Chondrocyte (in vitro differentiated cells): Measurements from ENCODE around the gene MLXIP. TPM values are rescaled to one million over a fixed set of nuclear protein-coding genes. Genes with fewer than 3 reads are reported as not detected.

Source experiments
- DNase-seq: peaks from one replicate; pipeline ENCODE4 v3.0.0; 2021; ENCODE audit warnings: mixed read lengths, low spot score
- H3K27ac Mint-ChIP-seq: one replicate; pipeline ENCODE4 v1.8.0; 2021; ENCODE audit warnings: mild to moderate bottlenecking, moderate library complexity, mixed read lengths; ENCODE audit not compliant: unreplicated experiment
- H3K27me3 Mint-ChIP-seq: 2 replicates; pipeline ENCODE4 v1.8.0; 2021; ENCODE audit warnings: low read depth, mixed read lengths
- H3K36me3 Mint-ChIP-seq: 2 replicates; pipeline ENCODE4 v1.8.0; 2021; ENCODE audit warnings: low read depth, mixed read lengths
- H3K4me1 Mint-ChIP-seq: 2 replicates; pipeline ENCODE4 v1.8.0; 2021; ENCODE audit warnings: low read depth, mild to moderate bottlenecking, mixed read lengths
- H3K4me3 Mint-ChIP-seq: one replicate; pipeline ENCODE4 v1.8.0; 2021; ENCODE audit warnings: mild to moderate bottlenecking, moderate library complexity, mixed read lengths; ENCODE audit not compliant: unreplicated experiment
- H3K9me3 Mint-ChIP-seq: 2 replicates; pipeline ENCODE4 v1.8.0; 2021; ENCODE audit warnings: low read depth, mixed read lengths
- CTCF ChIP-seq: fragments of 200-600 bp; sonication (generic); IDR thresholded peaks from 2 replicates; pipeline ENCODE4 v1.5.0; 2021; ENCODE audit warnings: antibody characterized with exemption, mild to moderate bottlenecking, moderate library complexity
- total RNA-seq: library from RNA; stranded (reverse); gene quantifications from 3 replicates; pipeline ENCODE4 v1.2.1, GENCODE V29; 2021

Gene MLXIP
- total RNA-seq, 1 donor from 2014 or later = 61.7 TPM

GRCh38 chr12:122130150-122130549 is 51.6 kb downstream of the MLXIP start:
- Mint-ChIP-seq H3K27ac (peak overlapping the region; percentile 66), H3K4me3 (no peak overlapping the region), H3K27me3 (no peaks in the 10 kb centered on the region), H3K36me3 (peaks cover 27% of the 10 kb centered on the region), H3K4me1 (peaks cover 20% of the 10 kb centered on the region), H3K9me3 (no peaks in the 10 kb centered on the region)
- DNase-seq = no peak
- no peak for TF ChIP-seq CTCF

- no peak overlapping the region for H3K27ac Mint-ChIP-seq
- H3K4me3 Mint-ChIP-seq = no peak overlapping the region
- peaks cover 10% of the 10 kb centered on the region for H3K4me1 Mint-ChIP-seq
- H3K36me3 Mint-ChIP-seq = peaks cover 33% of the 10 kb centered on the region
- no peaks in the 10 kb centered on the region for H3K27me3 Mint-ChIP-seq
- TF ChIP-seq CTCF = no peak
- no peaks in the 10 kb centered on the region for H3K9me3 Mint-ChIP-seq
- no peak for DNase-seq
Observed at GRCh38 chr12:122133192-122133950, 54.8 kb downstream of the MLXIP start.

GRCh38 chr12:122135437-122136031 is 57.0 kb downstream of the MLXIP start:
- H3K36me3 Mint-ChIP-seq = peaks cover 33% of the 10 kb centered on the region
- no peak overlapping the region for H3K4me3 Mint-ChIP-seq
- TF ChIP-seq CTCF = no peak

GRCh38 chr12:122137229-122137628 is 58.7 kb downstream of the MLXIP start:
- no peak for DNase-seq
- no peak overlapping the region for H3K4me3 Mint-ChIP-seq
- H3K9me3 Mint-ChIP-seq = no peaks in the 10 kb centered on the region
- peaks cover 36% of the 10 kb centered on the region for H3K36me3 Mint-ChIP-seq
- H3K4me1 Mint-ChIP-seq = no peaks in the 10 kb centered on the region
- H3K27me3 Mint-ChIP-seq = no peaks in the 10 kb centered on the region
- TF ChIP-seq CTCF = peak; percentile 33
- no peak overlapping the region for H3K27ac Mint-ChIP-seq

More at GRCh38 chr12:122135437-122136031, 57.0 kb downstream of the MLXIP start:
- H3K27ac Mint-ChIP-seq = no peak overlapping the region
- no peaks in the 10 kb centered on the region for H3K9me3 Mint-ChIP-seq
- no peaks in the 10 kb centered on the region for H3K27me3 Mint-ChIP-seq
- peak; percentile 92 for DNase-seq
- H3K4me1 Mint-ChIP-seq = peaks cover 3% of the 10 kb centered on the region

- Mint-ChIP-seq H3K36me3 (peaks cover 36% of the 10 kb centered on the region), H3K4me3 (no peak overlapping the region), H3K9me3 (no peaks in the 10 kb centered on the region), H3K27me3 (no peaks in the 10 kb centered on the region), H3K27ac (no peak overlapping the region), H3K4me1 (no peaks in the 10 kb centered on the region)
- DNase-seq = no peak
- TF ChIP-seq CTCF = no peak
Observed at GRCh38 chr12:122137681-122138080, 59.1 kb downstream of the MLXIP start.
